ENCODE results near the gene C10orf90. TPM values are rescaled to one million over a fixed set of nuclear protein-coding genes. Genes with fewer than 3 reads are reported as not detected.

The C10orf90 gene
- total RNA-seq, 1 donor from 2014 or later = not detected

DNA sequence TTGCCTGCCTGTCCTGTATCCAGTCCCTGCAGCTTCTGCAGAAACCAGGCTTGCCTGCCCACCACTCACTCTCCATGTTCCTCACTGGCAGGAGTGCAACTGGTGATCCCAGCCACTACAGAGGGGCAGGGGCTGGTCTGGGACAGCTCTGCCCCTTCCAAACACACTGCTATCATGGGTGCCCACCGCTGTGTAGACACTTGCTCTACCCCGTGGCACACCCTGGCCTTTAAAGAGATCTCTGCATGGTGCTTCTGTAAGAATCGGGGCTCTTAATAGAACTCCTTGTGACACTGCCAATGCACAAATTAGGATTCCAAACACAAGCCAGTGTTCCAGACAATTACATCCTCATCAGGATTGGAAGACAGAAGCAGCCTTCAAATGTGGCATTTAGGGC lies 41.7 kb downstream of the C10orf90 start:
- Mint-ChIP-seq H3K4me1 (peaks cover 7% of the 10 kb centered on the region), H3K27me3 (ENCODE audit: insufficient read depth, low read depth) (peaks cover 4% of the 10 kb centered on the region), H3K27ac (no peak overlapping the region), H3K4me3 (no peak overlapping the region), H3K9me3 (no peaks in the 10 kb centered on the region), H3K36me3 (no peaks in the 10 kb centered on the region)
- Histone ChIP-seq H4K20me1 (ENCODE audit: low read depth) (no peaks in the 10 kb centered on the region), H3K4me2 (no peak overlapping the region), H3K4me3 (no peak overlapping the region), H3K4me1 (no peaks in the 10 kb centered on the region), H3K36me3 (no peaks in the 10 kb centered on the region), H3F3A (ENCODE audit: low read depth) (no peaks in the 10 kb centered on the region), H3K27ac (no peak overlapping the region), H3K9me3 (ENCODE audit: low read depth) (no peaks in the 10 kb centered on the region), H3K79me2 (ENCODE audit: low read depth) (no peaks in the 10 kb centered on the region), H3K9ac (no peak overlapping the region), H3K27me3 (no peaks in the 10 kb centered on the region), H2AFZ (replicated peaks) (no peak overlapping the region)
- TF ChIP-seq EZH2phosphoT487 (IDR thresholded peaks at IDR 0.05) (no peak), EZH2 (IDR thresholded peaks at IDR 0.05) (no peak)
- TF ChIP-seq, protein P1, sequence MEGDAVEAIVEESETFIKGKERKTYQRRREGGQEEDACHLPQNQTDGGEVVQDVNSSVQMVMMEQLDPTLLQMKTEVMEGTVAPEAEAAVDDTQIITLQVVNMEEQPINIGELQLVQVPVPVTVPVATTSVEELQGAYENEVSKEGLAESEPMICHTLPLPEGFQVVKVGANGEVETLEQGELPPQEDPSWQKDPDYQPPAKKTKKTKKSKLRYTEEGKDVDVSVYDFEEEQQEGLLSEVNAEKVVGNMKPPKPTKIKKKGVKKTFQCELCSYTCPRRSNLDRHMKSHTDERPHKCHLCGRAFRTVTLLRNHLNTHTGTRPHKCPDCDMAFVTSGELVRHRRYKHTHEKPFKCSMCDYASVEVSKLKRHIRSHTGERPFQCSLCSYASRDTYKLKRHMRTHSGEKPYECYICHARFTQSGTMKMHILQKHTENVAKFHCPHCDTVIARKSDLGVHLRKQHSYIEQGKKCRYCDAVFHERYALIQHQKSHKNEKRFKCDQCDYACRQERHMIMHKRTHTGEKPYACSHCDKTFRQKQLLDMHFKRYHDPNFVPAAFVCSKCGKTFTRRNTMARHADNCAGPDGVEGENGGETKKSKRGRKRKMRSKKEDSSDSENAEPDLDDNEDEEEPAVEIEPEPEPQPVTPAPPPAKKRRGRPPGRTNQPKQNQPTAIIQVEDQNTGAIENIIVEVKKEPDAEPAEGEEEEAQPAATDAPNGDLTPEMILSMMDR (IDR thresholded peaks at IDR 0.05) = no peak
- DNase-seq (ENCODE audit: low spot score) = no peak

DNA sequence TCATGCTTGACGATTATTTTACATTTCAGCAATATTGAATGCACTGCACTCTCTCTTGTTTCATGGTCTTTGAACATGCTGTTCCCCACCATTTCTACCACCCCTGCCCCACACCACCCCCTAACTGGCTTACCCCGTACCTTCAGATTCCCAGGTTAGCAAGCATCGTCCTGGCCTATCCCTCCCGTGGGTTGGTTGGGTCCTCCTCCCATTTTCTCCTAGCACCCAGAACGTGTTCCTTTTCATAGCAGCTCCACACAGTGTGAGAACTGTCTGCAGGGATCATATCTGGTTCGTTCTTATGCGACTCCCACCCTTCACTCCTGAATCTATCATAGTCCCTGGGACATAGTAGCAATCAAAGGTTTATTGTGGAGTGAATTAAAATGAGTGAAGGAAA lies 48.6 kb downstream of the C10orf90 start:
- Histone ChIP-seq H3K27ac (no peak overlapping the region), H3K9ac (no peak overlapping the region), H3K36me3 (no peaks in the 10 kb centered on the region), H2AFZ (replicated peaks) (no peak overlapping the region), H3F3A (ENCODE audit: low read depth) (no peaks in the 10 kb centered on the region), H3K9me3 (ENCODE audit: low read depth) (no peaks in the 10 kb centered on the region), H3K79me2 (ENCODE audit: low read depth) (no peaks in the 10 kb centered on the region), H4K20me1 (ENCODE audit: low read depth) (no peaks in the 10 kb centered on the region), H3K4me2 (no peak overlapping the region), H3K27me3 (no peaks in the 10 kb centered on the region), H3K4me1 (no peaks in the 10 kb centered on the region), H3K4me3 (no peak overlapping the region)
- no peak overlapping the region for H3K4me3 Mint-ChIP-seq
- H3K36me3 Mint-ChIP-seq = no peaks in the 10 kb centered on the region
- TF ChIP-seq EZH2 (IDR thresholded peaks at IDR 0.05) = no peak
- no peak for TF ChIP-seq EZH2phosphoT487 (IDR thresholded peaks at IDR 0.05)
- TF ChIP-seq, protein P1 (IDR thresholded peaks at IDR 0.05) = no peak
- no peak overlapping the region for H3K27ac Mint-ChIP-seq
- H3K27me3 Mint-ChIP-seq (ENCODE audit: insufficient read depth, low read depth) = peaks cover 8% of the 10 kb centered on the region
- no peaks in the 10 kb centered on the region for H3K4me1 Mint-ChIP-seq
- H3K9me3 Mint-ChIP-seq = peaks cover 3% of the 10 kb centered on the region
- DNase-seq (ENCODE audit: low spot score) = no peak

GRCh38 chr10:126618466-126618865 lies 52.0 kb downstream of the C10orf90 start:
- H3K4me3 Mint-ChIP-seq = no peak overlapping the region

More at GRCh38 chr10:126618466-126618865, 52.0 kb downstream of the C10orf90 start:
- H3K36me3 Mint-ChIP-seq = no peaks in the 10 kb centered on the region
- H3K4me3 ChIP-seq = no peak overlapping the region
- H4K20me1 ChIP-seq (ENCODE audit: low read depth) = no peaks in the 10 kb centered on the region
- no peaks in the 10 kb centered on the region for H3K4me1 ChIP-seq
- H3K27me3 Mint-ChIP-seq (ENCODE audit: insufficient read depth, low read depth) = peaks cover 11% of the 10 kb centered on the region
- H3K4me1 Mint-ChIP-seq = no peaks in the 10 kb centered on the region
- no peak overlapping the region for H3K4me2 ChIP-seq
- no peak overlapping the region for H2AFZ ChIP-seq (replicated peaks)
- H3K27ac Mint-ChIP-seq = no peak overlapping the region
- no peaks in the 10 kb centered on the region for H3K36me3 ChIP-seq
- H3K9me3 Mint-ChIP-seq = peaks cover 3% of the 10 kb centered on the region
- no peak for DNase-seq (ENCODE audit: low spot score)
- H3K9me3 ChIP-seq (ENCODE audit: low read depth) = no peaks in the 10 kb centered on the region
- TF ChIP-seq EZH2 (IDR thresholded peaks at IDR 0.05) (no peak), EZH2phosphoT487 (IDR thresholded peaks at IDR 0.05) (no peak)
- TF ChIP-seq, protein P1 (IDR thresholded peaks at IDR 0.05) = no peak
- no peaks in the 10 kb centered on the region for H3K27me3 ChIP-seq
- no peaks in the 10 kb centered on the region for H3K79me2 ChIP-seq (ENCODE audit: low read depth)
- H3K27ac ChIP-seq = no peak overlapping the region
- H3F3A ChIP-seq (ENCODE audit: low read depth) = no peaks in the 10 kb centered on the region
- H3K9ac ChIP-seq = no peak overlapping the region

All from neural progenitor cell (in vitro differentiated cells).